Measurements from ENCODE around the gene REX1BD.

Gene REX1BD

DNA sequence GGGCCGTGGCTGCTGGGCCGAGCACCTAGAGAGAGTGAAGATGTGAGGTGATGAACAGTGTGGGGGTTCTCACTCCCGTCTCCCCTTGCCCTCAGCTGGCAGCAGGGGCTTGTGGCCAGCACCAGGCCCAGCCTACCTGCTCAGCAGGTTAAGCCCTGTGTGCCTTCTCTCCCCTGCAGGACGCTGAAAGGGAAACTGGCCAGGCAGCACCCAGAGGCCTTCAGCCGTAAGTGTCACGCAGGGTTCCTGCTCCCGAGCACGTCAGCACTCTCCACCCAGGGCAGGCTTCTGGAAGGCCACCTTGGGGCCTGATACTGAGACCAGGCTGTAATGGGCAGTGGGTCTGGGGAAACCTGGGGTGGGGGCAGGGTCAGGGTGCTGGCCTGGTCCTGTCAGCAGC is 21.6 kb upstream of the REX1BD start:
- H3K27ac ChIP-seq: no peak overlapping the region
- TF ChIP-seq CTCF (IDR thresholded peaks at IDR 0.05) (no peak), ZFX (IDR thresholded peaks at IDR 0.05; ENCODE audit: borderline replicate concordance) (no peak)

GRCh38 chr19:18568367-18568766 is 20.2 kb upstream of the REX1BD start:
- no peak overlapping the region for H3K27ac ChIP-seq
- TF ChIP-seq ZFX (IDR thresholded peaks at IDR 0.05; ENCODE audit: borderline replicate concordance) (no peak), CTCF (IDR thresholded peaks at IDR 0.05) (no peak)

- TF ChIP-seq CTCF (IDR thresholded peaks at IDR 0.05): no peak
- no peak for TF ChIP-seq ZFX (IDR thresholded peaks at IDR 0.05; ENCODE audit: borderline replicate concordance)
- peak within 1 kb of the TSS; percentile 97 for H3K27ac ChIP-seq
These were observed 16.8 kb upstream of the REX1BD start, which contains the start of gene UBA52 for GRCh38 chr19:18571564-18572344. Gene UBA52, plus strand, starts transcription at chr19:18571857. Its CDS starts 1,444 bp downstream, at chr19:18573301.

- no peak for TF ChIP-seq ZFX (IDR thresholded peaks at IDR 0.05; ENCODE audit: borderline replicate concordance)
- no peak for TF ChIP-seq CTCF (IDR thresholded peaks at IDR 0.05)
- no peak overlapping the region for H3K27ac ChIP-seq
These were observed 13.8 kb upstream of the REX1BD start for GRCh38 chr19:18574691-18575291.

- no peak overlapping the region for H3K27ac ChIP-seq
- no peak for TF ChIP-seq ZFX (IDR thresholded peaks at IDR 0.05; ENCODE audit: borderline replicate concordance)
- no peak for TF ChIP-seq CTCF (IDR thresholded peaks at IDR 0.05)
These were observed 12.2 kb upstream of the REX1BD start for GRCh38 chr19:18576383-18576782.

GRCh38 chr19:18577365-18577914 is 11.2 kb upstream of the REX1BD start:
- H3K27ac ChIP-seq: no peak overlapping the region
- no peak for TF ChIP-seq CTCF (IDR thresholded peaks at IDR 0.05)
- TF ChIP-seq ZFX (IDR thresholded peaks at IDR 0.05; ENCODE audit: borderline replicate concordance): no peak

DNA sequence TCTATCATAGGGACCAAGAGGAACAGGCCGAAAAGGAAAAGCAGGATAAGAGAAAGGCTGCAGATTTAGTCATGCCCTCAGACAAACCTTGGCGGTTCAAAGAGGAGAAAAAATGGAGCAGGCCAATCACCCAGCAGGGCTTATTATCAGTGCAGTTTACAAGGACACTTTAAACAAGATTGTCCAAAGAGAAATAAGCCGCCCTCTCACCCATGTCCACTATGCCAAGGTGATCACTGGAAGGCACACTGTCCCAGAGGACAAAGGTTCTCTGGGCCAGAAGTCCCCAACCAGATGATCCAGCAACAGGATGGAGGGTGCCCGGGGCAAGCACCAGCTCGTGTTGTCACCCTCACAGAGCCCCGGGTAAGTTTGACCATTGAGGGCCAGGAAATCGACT is 8.3 kb upstream of the REX1BD start:
- no peak for TF ChIP-seq CTCF (IDR thresholded peaks at IDR 0.05)
- TF ChIP-seq ZFX (IDR thresholded peaks at IDR 0.05; ENCODE audit: borderline replicate concordance): no peak

More for the DNA sequence above, 8.3 kb upstream of the REX1BD start:
- H3K27ac ChIP-seq: no peak overlapping the region
